Activated T-helper 9 cell treated with anti-CD3 and anti-CD28 coated beads, Interleukin-2, amount 50 U/mL, for 16 hours (primary cell): ENCODE results near the gene ITGA11.

Experiments
- DNase-seq: peaks from one replicate; pipeline ENCODE4 v3.0.0-alpha.2; 2020; ENCODE audit warnings: low read depth

The ITGA11 gene

GRCh38 chr15:68289621-68290352 is 142.2 kb downstream of the ITGA11 start:
- no peak for DNase-seq

DNA sequence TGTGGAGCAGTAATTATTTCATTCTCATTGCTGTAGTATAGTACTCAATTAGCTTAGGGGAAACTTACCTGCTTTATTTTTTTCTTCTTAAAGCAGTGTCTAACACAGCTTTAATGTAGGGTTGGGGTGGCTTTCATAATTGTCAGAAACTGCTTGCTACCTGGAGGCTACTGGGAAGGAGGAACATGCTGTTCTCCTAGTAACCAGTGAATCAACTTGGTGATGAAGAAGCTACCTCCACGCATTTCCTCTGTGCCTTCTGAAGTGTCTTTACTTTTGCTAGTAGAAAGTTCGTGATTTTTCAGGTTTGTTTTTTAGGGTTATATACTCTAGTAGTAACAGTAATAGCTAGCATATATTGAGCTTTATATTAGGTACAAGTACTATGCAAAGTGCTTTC is 142.9 kb downstream of the ITGA11 start:
- DNase-seq = no peak

GRCh38 chr15:68286256-68286655 is 145.7 kb downstream of the ITGA11 start:
- DNase-seq = no peak

GRCh38 chr15:68285259-68285980 is 146.5 kb downstream of the ITGA11 start:
- no peak for DNase-seq

DNA sequence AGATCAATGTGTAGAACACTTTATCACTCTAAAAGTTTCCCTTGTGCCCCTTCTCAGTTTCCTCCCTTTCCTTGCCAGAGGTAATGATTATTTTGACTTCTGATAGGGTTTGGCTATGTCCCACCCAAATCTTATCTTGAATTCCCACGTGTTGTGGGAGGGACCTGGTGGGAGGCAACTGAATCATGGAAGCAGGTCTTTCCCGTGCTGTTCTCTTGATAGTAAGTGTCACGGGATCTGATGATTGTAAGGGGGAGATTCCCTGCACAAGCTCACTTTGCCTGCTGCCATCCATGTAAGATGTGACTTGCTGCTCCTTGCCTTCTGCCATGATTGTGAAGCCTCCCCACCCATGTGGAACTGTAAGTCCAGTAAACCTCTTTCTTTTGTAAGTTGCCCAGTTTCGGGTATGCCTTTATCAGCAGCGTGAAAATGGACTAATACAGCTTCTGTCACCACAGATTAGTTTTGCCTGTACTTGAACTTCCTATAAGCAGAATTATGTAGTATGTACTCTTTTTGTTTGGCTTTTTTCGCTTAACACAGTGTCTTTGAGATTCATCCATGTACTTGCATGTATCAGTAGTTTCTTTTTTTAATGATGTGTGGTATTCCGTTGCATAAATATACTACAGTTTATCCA is 147.2 kb downstream of the ITGA11 start:
- no peak for DNase-seq

GRCh38 chr15:68283401-68283800 is 148.6 kb downstream of the ITGA11 start:
- DNase-seq = no peak

DNA sequence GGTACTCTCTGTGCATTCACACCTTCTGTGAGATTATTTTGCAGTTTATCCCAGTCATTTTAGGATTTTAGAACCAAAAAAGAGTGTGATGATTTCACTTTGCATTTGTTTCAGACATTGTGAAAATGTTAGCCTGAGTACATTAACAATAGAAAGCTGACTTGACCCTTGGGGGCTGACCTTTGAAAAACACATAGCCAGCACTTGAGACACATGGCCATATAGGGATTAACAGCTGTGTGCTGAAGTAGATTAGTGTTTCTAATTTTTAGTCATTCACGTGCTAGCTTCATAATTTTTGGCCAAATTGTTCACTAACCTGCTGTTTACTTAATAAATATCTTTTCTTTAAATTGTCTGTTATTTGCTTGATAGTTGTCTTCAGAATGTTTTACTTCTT is 151.0 kb downstream of the ITGA11 start:
- no peak for DNase-seq

DNA sequence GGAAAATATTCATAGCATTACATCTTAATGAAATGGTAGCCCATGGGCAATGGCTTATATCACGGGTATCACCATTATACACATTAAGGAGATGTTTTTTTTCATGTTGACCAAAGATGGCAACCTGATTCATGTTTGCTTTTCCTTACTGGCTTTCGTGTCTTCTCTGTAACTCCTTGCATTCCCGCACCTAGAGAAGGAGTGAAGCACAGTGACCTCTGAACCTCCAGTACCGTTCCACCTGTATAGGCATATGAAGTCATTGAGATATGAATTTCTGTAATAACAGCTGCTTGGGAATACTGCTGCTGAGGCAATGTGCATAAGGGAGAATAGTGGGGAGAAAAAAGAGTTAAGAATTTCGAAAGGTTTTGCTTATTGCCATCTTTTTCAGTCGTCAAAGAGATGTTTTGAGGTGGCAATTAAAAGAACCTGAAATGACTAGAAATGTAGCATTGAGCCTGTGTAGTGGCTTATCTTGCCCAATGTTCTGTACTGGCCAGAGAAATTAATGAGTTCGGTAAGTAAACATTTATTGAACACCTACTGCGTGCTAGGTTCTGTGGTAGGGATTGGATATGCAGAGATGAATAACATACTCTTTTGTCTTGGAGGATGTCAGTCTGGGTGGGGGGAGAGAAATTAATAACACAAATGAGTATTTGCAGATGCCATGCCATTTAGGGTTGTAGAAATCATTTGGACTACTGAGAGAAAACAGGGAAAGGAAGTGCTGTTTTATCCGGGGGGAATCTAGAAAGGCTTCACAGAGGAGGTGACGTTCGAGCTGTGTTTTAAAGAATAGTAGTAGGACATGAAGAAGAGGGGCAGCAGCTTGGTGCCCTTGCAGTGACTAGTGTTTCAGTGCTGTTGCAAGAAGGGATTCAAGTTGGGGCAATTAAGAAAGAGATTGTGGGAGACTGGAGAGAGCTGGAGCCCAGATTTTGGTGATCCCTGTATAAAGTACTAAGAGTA is 151.9 kb downstream of the ITGA11 start:
- no peak for DNase-seq

GRCh38 chr15:68278595-68279405 is 153.2 kb downstream of the ITGA11 start:
- DNase-seq = no peak

GRCh38 chr15:68278345-68278594 is 153.7 kb downstream of the ITGA11 start:
- no peak for DNase-seq

DNA sequence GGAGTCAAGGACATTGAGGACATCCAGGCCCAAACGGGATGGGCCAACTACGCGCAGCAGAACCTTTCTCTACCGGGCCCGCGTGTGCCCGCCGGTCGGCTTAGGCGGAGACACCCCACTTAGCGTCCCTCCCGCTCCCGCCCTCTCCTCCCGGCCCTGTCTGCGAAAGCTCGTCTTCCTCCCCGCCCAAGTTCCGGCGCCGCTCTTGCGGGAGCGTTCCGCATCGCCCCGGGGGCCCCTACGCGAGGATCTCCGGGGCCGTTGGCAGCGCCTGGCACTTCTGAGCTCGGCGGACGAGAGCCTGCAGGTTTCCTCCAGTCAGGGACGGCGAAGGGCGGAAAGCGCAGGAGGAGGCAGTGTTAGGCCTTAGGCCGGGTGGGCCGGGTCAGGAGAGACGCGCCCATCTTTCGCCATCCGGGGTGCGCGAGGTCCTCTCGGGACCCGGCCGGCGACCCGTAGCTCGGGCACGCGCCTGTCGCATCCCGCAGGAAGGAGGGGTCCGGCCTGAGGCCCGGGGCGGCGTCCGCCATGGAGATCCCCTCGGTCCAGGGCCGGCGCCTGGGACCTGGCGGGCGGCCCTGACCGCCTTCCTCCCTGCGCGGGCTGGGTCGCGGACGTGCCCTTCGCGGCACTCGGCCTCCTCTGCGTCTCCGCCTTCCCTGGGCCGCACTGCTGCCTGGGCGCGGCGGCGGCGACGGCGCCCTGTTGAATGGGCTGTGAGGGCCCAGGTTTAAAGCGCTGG is 154.2 kb downstream of the ITGA11 start, which contains the start of gene FEM1B:
Gene FEM1B (plus strand): TSS at position 143 of the 742 bp plus-strand sequence. CDS start 673 bp downstream, outside the sequence.
- peak; percentile 81 for DNase-seq

DNA sequence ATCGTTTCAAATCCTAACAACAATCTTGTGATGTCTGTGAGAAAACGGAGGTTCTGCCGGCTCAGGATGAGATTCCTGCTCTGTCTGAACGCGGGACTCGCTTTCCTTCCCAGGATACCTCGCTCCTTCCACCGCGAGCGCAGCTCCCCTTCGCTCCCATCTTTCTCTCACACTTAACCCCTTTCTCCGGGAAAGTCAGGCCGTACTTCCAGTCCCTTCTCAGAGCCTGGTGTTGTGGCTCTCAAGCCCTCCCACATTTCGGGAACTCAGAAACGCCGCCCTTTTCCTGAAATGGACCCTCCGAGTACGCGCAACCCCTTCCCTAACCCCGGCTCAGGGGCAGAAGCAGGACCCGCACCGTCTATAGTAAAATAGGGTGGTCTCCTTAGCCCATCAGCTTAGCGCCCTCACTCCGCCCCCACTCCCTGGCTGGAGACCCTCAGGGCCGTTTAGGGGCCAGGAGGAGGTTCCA is 154.8 kb downstream of the ITGA11 start:
- no peak for DNase-seq

GRCh38 chr15:68276668-68277067 is 155.3 kb downstream of the ITGA11 start:
- no peak for DNase-seq

DNA sequence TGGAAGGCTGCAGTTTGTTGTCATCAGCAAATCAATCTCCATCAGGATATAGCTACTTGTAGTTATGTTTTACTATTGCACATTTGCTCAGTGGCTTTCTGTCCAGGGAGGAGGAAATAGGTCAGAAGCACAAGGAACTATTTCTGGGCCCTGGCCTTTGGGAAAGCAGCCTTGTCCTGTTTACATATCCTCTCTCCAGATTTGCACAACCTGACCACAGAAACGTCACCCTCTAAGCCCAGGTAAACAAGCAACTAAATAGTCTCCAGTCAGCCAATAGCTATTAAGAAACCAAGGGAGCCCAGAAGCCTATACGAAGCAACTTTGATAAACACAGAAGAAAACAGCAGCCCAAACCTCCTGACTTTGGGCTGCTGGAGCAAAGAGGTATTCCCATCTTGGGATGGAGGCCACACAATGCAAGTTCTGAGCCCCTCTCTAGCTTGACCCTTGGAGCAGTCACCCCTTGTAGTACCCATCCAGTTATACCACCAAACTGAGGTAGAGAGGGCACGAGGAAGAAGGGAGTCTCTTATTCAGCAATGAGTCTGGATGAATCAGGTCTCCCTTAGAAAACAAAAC is 156.7 kb downstream of the ITGA11 start:
- no peak for DNase-seq

- DNase-seq = no peak
These were observed 157.6 kb downstream of the ITGA11 start for GRCh38 chr15:68274201-68274848.

DNA sequence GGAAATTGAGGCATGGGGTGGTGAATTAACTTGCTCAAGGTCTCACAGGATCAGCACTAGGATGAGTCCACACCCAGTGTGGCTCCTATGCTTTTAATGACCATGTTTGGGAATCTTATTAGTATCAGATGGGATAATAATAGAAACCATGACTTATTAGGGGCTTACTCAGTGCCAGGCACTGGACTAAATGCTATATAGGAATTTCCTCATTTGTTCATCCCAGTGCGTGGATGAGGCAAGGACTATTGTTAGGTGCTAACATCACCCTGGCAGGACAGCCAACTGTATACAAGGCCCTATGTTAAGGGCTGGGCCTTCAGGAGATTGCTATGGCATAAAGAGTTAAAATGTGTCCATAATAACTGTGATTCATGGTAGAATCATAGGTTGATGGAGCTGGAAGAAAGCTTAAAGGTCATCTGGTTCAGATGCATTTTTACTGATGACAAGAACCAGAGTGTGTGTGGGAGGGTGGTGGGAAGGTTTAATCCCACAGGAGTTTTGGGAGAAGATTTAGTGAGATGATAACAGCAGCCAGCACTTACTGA is 159.2 kb downstream of the ITGA11 start:
- no peak for DNase-seq

- no peak for DNase-seq
These were observed 160.0 kb downstream of the ITGA11 start for GRCh38 chr15:68271854-68272471.

DNA sequence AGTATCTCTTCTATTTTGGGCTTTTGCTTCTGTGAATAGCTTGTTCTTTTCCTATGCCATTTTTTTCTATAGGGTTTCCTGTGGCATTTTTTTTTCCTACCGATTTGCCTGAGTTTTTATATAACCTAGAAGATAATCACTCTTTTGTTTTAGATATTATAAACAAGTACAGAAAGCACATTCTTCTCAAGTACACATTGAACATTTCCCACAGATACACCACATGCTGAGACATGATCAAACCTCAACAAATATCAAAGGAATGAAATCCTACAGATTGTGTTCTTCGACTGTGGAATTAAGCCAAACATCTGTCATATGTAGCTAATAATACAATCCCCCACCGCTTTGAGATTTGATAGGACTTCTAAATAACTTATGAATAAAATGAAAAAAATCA is 163.6 kb downstream of the ITGA11 start:
- no peak for DNase-seq

DNA sequence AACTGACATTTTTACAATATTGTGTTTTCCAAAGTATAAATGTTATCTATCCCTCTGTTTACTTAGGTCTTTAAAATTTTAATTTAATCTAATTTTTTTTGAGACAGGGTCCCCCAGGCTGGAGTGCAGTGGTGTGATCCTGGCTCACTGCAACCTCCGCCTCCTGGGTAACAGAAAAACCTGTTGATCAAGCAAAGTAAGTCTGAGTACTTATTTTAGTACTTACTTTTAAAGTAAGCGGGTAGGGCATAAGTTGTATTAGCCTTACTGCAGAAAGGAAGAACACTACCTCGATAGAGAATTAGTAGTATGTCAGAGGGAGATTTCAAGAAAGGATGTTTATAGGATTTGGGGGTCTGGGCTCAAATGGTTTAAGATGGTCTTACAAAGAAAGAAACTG is 166.3 kb downstream of the ITGA11 start:
- DNase-seq = no peak
